ENCODE results near the gene QKI.
"Not testable (repeated sequence)": the region's sequence is repeated elsewhere in the genome, so short reads cannot be mapped to it uniquely, and the experiment has no call there.

QKI gene

DNA sequence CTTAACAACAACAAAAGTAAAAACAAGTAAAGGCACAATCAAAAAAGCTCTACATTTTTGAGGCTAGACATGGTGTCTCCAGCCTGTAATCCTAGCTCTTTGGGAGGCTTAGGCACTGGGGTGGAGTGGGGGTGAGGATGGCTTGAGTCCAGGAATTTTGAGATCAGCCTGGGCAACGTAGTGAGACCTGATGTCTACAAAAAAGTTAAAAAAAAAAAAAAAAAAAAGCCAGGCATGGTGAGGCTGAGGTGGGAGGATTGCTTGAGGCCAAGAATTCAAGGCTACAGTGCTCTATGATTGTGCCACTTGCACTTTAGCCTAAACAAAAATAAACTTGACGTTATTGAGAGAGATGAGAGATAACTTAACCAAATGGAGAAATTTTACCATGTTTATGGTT, 60.1 kb downstream of the QKI start:
- DNase-seq (ENCODE audit: low read depth), result no peak
- no peak overlapping the region for H3K4me3 ChIP-seq (ENCODE audit: low read depth, low read length)
- TF ChIP-seq, protein P1, sequence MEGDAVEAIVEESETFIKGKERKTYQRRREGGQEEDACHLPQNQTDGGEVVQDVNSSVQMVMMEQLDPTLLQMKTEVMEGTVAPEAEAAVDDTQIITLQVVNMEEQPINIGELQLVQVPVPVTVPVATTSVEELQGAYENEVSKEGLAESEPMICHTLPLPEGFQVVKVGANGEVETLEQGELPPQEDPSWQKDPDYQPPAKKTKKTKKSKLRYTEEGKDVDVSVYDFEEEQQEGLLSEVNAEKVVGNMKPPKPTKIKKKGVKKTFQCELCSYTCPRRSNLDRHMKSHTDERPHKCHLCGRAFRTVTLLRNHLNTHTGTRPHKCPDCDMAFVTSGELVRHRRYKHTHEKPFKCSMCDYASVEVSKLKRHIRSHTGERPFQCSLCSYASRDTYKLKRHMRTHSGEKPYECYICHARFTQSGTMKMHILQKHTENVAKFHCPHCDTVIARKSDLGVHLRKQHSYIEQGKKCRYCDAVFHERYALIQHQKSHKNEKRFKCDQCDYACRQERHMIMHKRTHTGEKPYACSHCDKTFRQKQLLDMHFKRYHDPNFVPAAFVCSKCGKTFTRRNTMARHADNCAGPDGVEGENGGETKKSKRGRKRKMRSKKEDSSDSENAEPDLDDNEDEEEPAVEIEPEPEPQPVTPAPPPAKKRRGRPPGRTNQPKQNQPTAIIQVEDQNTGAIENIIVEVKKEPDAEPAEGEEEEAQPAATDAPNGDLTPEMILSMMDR (IDR thresholded peaks at IDR 0.05; ENCODE audit: low read depth, low read length, missing control alignments), result no peak
- in situ Hi-C loops (cut with HindIII; ENCODE audit: low sequenced_read_pairs), result no loop called here

DNA sequence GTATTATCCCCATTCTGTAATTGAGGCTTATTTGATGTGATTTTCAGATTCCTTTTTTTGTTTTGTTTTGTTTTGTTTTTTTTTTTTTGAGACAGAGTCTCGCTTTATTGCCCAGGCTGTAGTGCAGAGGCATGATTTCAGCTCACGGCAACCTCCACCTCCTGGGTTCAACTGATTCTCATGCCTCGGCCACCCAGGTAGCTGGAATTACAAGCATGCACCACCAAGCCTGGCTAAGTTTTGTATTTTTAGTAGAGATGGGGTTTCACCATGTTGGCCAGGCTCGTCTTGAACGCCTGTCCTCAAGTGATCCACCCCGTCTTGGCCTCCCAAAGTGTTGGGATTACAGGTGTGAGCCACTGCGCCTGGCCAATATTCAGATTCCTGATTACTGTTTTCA, 62.4 kb downstream of the QKI start:
- DNase-seq (ENCODE audit: low read depth); in situ Hi-C loops (cut with HindIII; ENCODE audit: low sequenced_read_pairs); H3K4me3 ChIP-seq (ENCODE audit: low read depth, low read length): not testable (repeated sequence)

DNA sequence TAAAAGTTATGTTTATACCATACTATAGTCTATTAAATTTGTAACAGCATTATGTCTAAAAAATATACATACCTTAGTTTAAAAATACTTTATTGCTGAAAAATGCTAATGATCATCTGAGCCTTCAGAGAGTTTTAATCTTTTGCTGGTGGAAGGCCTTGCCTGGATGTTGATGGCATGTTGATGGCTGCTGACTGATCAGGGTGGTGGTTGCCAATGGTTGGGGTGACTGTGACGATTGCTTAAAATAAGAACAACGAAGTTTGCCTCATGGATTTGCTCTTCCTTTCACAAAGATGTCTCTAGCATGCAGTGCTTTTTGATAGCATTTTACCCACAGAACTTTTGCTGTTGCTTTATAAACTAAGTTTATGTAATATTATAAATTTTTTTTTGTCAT, 68.6 kb downstream of the QKI start:
- H3K4me3 ChIP-seq (ENCODE audit: low read depth, low read length), result no peak overlapping the region
- in situ Hi-C loops (cut with HindIII; ENCODE audit: low sequenced_read_pairs), result no loop called here

DNA sequence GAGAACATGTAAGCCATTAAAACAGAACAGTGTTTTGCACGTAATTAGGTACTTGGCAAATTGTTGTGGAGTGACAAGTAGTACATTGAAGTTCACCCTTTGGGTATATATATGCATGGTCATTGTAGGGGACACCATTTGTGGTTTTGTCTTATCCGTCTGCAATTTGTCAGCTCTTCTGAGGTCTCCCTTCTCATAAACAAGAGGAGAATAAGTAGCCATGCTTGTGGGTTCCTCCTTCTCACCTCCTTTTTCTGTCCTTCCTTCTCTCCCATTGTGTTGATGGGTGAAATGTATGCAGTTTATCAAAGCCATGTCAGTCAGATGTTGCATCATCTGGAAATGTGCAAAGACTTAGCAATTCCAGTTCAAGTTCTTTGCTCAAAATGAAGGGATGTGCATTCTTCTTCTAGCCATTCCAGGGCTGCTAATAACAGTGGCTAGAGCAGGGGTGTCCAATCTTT, 70.9 kb downstream of the QKI start:
- TF ChIP-seq, protein P1 (IDR thresholded peaks at IDR 0.05; ENCODE audit: low read depth, low read length, missing control alignments), result no peak
- DNase-seq (ENCODE audit: low read depth), result no peak
- in situ Hi-C loops (cut with HindIII; ENCODE audit: low sequenced_read_pairs), result no loop called here
- H3K4me3 ChIP-seq (ENCODE audit: low read depth, low read length), result no peak overlapping the region

More for the DNA sequence above, 68.6 kb downstream of the QKI start:
- TF ChIP-seq, protein P1 (IDR thresholded peaks at IDR 0.05; ENCODE audit: low read depth, low read length, missing control alignments), result no peak
- DNase-seq (ENCODE audit: low read depth), result no peak

DNA sequence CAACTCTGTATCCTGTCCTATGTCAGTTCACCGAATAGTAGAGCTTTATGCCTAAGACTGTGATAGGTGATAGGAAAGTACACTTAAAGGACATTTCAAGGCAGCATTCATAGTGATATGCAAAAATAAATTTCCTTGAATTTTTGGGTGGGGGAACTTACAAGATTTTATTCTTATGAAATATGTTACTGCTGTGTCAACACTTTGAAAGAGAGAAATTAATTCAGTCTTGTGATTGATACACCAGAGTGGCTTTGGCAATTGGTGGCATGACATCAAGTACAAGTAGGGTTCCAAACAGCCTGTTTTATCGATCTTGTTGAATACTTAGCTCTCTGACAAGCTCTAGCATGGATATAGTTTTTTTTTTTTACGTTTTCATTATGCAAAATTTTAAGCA, 72.3 kb downstream of the QKI start:
- in situ Hi-C loops (cut with HindIII; ENCODE audit: low sequenced_read_pairs), result no loop called here
- DNase-seq (ENCODE audit: low read depth), result no peak
- H3K4me3 ChIP-seq (ENCODE audit: low read depth, low read length), result no peak overlapping the region
- TF ChIP-seq, protein P1 (IDR thresholded peaks at IDR 0.05; ENCODE audit: low read depth, low read length, missing control alignments), result no peak

DNA sequence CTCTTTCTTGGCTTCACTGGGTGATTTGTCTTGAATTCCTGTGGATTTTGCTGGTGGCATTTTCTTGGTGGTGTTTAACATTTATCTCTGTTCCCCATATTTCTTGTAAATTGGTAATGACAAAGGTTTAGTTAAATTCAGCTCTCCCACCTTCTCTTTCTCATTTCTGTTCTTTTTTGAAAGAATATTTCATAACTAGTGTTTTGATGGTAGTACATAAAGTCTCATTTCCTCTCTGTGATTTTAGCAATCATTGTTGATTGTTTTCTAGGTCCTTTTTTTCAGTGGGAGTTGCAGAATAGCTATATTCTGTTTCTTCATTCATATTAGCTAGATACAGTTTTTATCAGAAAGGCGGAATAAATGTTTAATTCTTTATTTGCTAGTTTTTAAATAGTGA, 73.1 kb downstream of the QKI start:
- in situ Hi-C loops (cut with HindIII; ENCODE audit: low sequenced_read_pairs), result no loop called here
- no peak overlapping the region for H3K4me3 ChIP-seq (ENCODE audit: low read depth, low read length)
- DNase-seq (ENCODE audit: low read depth), result no peak
- TF ChIP-seq, protein P1 (IDR thresholded peaks at IDR 0.05; ENCODE audit: low read depth, low read length, missing control alignments), result no peak

DNA sequence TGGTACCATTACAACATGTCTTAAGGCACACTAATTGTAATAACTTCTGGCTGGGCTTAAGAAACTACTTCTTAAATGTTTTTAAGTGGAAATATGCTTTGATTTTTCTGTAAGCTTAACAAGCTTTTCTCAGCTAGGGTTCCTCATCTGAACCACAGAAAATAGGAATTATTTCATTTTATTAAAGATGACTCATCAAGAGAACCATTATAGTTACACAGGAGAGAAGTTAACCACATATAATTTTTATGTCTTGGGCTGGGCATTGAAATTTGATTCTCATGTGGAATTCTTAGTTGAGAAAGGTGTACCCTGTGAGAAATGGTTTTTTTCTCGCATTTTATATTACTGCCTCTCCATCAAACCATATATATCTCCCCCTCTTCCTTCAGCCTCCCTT, 75.1 kb downstream of the QKI start:
- in situ Hi-C loops (cut with HindIII; ENCODE audit: low sequenced_read_pairs), result no loop called here
- peak; percentile 39 for DNase-seq (ENCODE audit: low read depth)
- H3K4me3 ChIP-seq (ENCODE audit: low read depth, low read length), result no peak overlapping the region
- TF ChIP-seq, protein P1 (IDR thresholded peaks at IDR 0.05; ENCODE audit: low read depth, low read length, missing control alignments), result no peak

All from astrocyte of the cerebellum (primary cell).